Uterus (tissue), 2 donors: ENCODE measurements around the gene GTSE1.

Source experiments
- CTCF ChIP-seq, 4 experiments: fragments of 200-600 bp in 2 of 4; fragments of 450-650 bp in 2 of 4; sonication (generic) in 2 of 4; IDR thresholded peaks; one replicate each; pipeline ENCODE4 v1.5.1; 2016 to 2019; ENCODE audit warnings: antibody characterized with exemption in 4 of 4, mild to moderate bottlenecking in 2 of 4, moderate library complexity in 1 of 4
- POLR2A ChIP-seq, 2 donors: fragments of 450-650 bp; IDR thresholded peaks; one replicate each; pipeline ENCODE4 v1.6.1; 2016; ENCODE audit warnings: antibody characterized with exemption in 2 of 2, mild to moderate bottlenecking in 1 of 2, moderate library complexity in 1 of 2

DNA sequence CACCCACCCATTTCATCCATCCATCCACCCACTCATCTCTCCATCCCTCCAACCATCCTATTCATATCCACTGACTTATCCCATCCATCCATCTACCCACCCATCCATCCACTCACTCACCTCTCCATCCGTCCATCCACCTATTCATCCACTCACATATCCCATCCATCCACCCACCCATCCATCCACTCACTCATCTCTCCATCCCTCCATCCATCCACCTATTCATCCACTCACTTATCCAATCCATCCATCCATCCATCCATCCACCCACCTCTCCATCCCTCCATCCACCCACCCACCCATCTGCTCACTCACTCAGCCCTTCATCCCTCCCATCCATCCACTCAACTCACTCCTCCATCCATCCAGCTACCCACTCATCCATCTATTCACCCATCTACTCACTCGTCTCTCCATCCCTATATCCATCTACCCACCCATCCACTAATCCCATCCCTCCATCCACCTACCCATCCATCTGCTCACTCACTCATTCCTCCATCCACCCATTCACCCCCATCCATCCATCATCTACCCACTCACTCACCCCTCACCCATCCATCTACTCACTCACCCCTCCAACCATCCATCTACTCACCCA, 75.1 kb downstream of the GTSE1 start:
- TF ChIP-seq CTCF (IDR thresholded peaks at IDR 0.05) (no peak), POLR2A (IDR thresholded peaks at IDR 0.05) (no peak)
